Progenitor cell of endocrine pancreas (in vitro differentiated cells): ENCODE results near the gene CELA2B. TPM values are rescaled to one million over a fixed set of nuclear protein-coding genes. Genes with fewer than 3 reads are reported as not detected.
A peak's percentile ranks its signal among the peaks of the same experiment; 100 is the strongest.
"Not testable (repeated sequence)": the region's sequence is repeated elsewhere in the genome, so short reads cannot be mapped to it uniquely, and the experiment has no call there.

ENCODE experiments used
- DNase-seq: peaks from one replicate; pipeline ENCODE4 v3.0.0; 2021; ENCODE audit warnings: low spot score; ENCODE audit not compliant: unreplicated experiment
- H3K27ac Mint-ChIP-seq: 2 replicates; pipeline ENCODE4 v1.8.0; 2021; ENCODE audit warnings: mild to moderate bottlenecking, moderate library complexity, mixed read lengths
- H3K27me3 Mint-ChIP-seq: 2 replicates; pipeline ENCODE4 v1.8.0; 2021; ENCODE audit warnings: mixed read lengths
- H3K36me3 Mint-ChIP-seq: 2 replicates; pipeline ENCODE4 v1.8.0; 2022; ENCODE audit warnings: mixed read lengths; ENCODE audit not compliant: insufficient read depth
- H3K4me1 Mint-ChIP-seq: 2 replicates; pipeline ENCODE4 v1.8.0; 2021; ENCODE audit warnings: low read depth, mixed read lengths
- H3K4me3 Mint-ChIP-seq: 2 replicates; pipeline ENCODE4 v1.8.0; 2021; ENCODE audit warnings: low read depth, mild to moderate bottlenecking, moderate library complexity, mixed read lengths
- H3K9me3 Mint-ChIP-seq: 2 replicates; pipeline ENCODE4 v1.8.0; 2021; ENCODE audit warnings: low read depth, mixed read lengths
- total RNA-seq: library from RNA; stranded (reverse); gene quantifications from 2 replicates; pipeline ENCODE4 v1.2.1, GENCODE V29; 2021
- TF ChIP-seq, protein P1 (sequence below): fragments of 200-600 bp; sonication (generic); IDR thresholded peaks from one replicate; pipeline ENCODE4 v1.5.0; 2021; ENCODE audit warnings: antibody characterized with exemption, mild to moderate bottlenecking; ENCODE audit not compliant: unreplicated experiment

CELA2B gene
- total RNA-seq, 1 donor from 2014 or later, result not detected

DNA sequence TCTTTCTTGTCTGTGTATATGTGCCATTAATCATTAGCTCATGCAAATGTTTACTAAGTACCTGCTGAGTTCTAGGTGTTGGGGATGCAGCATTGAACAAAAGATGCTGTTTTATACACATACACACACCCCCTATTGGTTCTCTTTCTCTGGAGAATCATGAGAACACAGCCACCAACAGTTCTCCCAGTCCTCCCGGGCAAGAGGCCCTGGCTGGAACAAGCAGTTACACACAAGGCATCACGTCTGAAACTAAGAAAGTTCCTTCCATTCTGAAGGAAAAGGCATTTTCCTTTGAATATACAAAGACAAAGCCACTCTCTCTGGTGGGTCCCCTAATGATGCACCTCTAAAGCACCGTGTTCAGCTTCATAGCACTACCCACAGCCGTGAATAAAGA is 37.3 kb downstream of the CELA2B start:
- TF ChIP-seq, protein P1, sequence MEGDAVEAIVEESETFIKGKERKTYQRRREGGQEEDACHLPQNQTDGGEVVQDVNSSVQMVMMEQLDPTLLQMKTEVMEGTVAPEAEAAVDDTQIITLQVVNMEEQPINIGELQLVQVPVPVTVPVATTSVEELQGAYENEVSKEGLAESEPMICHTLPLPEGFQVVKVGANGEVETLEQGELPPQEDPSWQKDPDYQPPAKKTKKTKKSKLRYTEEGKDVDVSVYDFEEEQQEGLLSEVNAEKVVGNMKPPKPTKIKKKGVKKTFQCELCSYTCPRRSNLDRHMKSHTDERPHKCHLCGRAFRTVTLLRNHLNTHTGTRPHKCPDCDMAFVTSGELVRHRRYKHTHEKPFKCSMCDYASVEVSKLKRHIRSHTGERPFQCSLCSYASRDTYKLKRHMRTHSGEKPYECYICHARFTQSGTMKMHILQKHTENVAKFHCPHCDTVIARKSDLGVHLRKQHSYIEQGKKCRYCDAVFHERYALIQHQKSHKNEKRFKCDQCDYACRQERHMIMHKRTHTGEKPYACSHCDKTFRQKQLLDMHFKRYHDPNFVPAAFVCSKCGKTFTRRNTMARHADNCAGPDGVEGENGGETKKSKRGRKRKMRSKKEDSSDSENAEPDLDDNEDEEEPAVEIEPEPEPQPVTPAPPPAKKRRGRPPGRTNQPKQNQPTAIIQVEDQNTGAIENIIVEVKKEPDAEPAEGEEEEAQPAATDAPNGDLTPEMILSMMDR, result no peak
- H3K4me3 Mint-ChIP-seq, result no peak overlapping the region
- peaks cover 4% of the 10 kb centered on the region for H3K4me1 Mint-ChIP-seq
- DNase-seq, result no peak
- peaks cover 19% of the 10 kb centered on the region for H3K36me3 Mint-ChIP-seq
- H3K9me3 Mint-ChIP-seq, result no peaks in the 10 kb centered on the region
- H3K27me3 Mint-ChIP-seq, result no peaks in the 10 kb centered on the region
- H3K27ac Mint-ChIP-seq, result peak overlapping the region; percentile 49

DNA sequence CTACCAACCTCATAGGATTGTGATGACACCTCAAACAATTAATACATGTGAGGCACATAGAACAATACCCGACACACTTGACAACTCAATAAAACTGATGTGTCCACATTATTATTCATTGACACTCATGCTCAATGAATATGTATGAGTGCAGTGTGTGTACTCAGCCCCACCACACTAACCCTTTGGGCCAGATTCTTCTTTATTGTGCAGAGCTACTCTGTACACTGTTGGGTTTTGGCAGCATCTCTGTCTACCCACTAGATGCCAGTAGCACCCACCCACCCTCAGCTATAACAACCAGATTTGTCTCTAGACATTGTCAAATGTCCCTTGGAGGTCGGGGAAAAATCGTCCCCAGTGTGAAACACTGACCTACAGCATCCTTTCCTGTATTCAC is 38.0 kb downstream of the CELA2B start:
- TF ChIP-seq, protein P1, result no peak
- DNase-seq, result no peak
- Mint-ChIP-seq H3K27ac (no peak overlapping the region), H3K4me1 (peaks cover 4% of the 10 kb centered on the region), H3K27me3 (no peaks in the 10 kb centered on the region), H3K9me3 (no peaks in the 10 kb centered on the region), H3K4me3 (no peak overlapping the region), H3K36me3 (peaks cover 19% of the 10 kb centered on the region)

DNA sequence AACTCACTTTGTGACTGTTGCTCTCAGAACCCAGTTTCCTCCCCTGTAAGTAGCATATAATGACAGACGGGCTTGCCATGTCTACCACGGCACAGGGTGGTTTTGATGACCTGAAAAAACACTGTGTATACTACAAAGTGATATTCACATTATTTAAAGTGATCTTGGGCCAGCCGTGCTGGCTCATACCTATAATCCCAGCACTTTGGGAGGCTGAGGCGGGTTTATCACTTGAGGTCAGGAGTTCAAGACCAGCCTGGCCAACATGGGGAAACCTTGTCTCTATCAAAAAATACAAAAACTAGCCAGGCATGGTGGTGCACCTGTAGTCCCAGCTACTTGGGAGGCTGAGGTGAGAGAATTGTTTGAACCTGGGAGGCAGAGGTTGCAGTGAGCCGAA is 38.7 kb downstream of the CELA2B start:
- not testable (repeated sequence) for H3K27ac Mint-ChIP-seq, H3K9me3 Mint-ChIP-seq, DNase-seq, H3K4me1 Mint-ChIP-seq, H3K4me3 Mint-ChIP-seq, H3K27me3 Mint-ChIP-seq
- peaks cover 20% of the 10 kb centered on the region for H3K36me3 Mint-ChIP-seq

DNA sequence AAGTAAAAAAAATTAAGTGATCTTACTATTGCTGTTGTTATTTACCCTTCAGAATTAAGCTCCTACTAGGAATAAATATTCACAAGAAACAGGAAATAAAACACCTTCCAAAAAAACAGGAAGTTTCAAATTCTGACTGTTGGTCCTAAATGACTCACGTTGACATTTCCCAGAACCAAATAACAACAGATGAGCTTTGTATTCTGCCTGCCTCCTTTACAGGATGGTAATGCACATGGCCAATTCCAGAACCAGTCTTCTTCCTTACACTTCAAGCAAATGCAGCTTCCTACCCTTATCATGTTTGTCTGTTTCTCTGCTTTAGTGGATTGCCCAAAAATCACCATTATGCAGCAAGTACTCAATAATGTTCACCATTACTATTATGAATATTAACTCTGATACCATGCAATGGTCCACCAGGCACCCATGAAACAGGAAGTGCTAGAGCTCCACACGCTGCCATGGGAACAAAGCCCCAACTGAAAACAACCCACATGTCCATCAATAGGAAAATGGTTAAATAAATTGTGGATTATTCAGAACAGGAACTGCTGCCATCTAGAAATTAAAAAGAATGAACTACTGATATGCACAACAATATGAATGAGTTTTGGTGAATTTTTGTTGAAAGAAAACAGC is 39.2 kb downstream of the CELA2B start:
- Mint-ChIP-seq H3K9me3 (no peaks in the 10 kb centered on the region), H3K27ac (no peak overlapping the region), H3K36me3 (peaks cover 20% of the 10 kb centered on the region), H3K27me3 (no peaks in the 10 kb centered on the region), H3K4me3 (no peak overlapping the region), H3K4me1 (peaks cover 5% of the 10 kb centered on the region)
- TF ChIP-seq, protein P1, result no peak
- DNase-seq, result no peak

DNA sequence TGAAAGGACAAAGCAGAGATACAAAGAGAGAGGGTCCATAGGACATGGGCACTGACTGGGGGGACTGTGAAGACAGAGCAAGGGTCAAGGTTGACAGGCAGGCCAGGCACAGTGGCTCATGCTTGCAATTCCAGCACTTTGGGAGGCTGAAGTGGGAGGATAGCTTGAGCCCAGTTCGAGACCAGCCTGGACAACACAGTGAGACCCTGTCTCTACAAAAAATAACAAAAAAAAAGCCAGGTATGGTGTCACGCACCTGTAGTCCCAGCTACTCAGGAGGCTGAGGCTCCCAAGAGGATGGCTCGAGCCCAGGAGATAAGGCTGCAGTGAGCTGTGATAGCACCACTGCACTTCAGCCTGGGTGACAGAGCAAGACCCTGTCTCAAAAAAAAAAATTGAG is 43.7 kb downstream of the CELA2B start:
- Mint-ChIP-seq H3K36me3 (peaks cover 14% of the 10 kb centered on the region), H3K27ac (no peak overlapping the region), H3K4me3 (no peak overlapping the region), H3K4me1 (peaks cover 11% of the 10 kb centered on the region), H3K27me3 (no peaks in the 10 kb centered on the region), H3K9me3 (no peaks in the 10 kb centered on the region)
- TF ChIP-seq, protein P1, result no peak
- no peak for DNase-seq

DNA sequence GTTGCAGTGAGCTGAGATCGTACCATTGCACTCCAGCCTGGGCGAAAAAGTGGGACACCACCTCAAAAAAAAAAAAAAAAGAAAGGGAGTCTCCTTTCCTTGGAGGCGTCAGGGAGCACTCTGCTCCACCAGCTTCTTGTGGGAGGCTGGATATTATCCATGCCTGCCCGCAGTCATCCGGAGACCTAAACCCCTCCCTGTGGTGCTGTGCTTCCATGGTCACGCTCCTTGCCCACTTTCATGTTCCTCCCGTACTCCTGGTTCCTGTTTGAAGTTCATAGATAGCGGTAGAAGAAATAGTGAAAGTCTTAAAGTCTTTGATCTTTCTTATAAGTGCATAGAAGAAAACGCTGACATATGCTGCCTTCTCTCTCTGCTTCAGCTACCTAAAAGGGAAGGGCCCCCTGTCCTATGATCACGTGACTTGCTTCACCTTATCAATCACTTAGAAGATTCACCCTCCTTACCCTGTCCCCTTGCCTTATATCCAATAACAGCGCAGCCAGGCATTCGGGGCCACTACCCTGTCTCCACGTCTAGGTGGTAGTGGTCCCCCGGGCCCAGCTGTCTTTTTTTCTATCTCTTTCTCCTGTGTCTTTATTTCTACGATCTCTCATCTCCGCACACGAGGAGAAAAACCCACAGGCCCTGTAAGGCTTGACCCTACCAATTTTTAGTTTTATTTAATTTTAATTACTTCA is 45.5 kb downstream of the CELA2B start:
- H3K27me3 Mint-ChIP-seq, H3K4me3 Mint-ChIP-seq, H3K27ac Mint-ChIP-seq, H3K9me3 Mint-ChIP-seq, DNase-seq: not testable (repeated sequence)
- H3K36me3 Mint-ChIP-seq, result peaks cover 11% of the 10 kb centered on the region
- H3K4me1 Mint-ChIP-seq, result peaks cover 22% of the 10 kb centered on the region
